ENCODE results near the gene ADAMTS2. TPM values are rescaled to one million over a fixed set of nuclear protein-coding genes. Genes with fewer than 3 reads are reported as not detected.

The ADAMTS2 gene
- total and polyA plus RNA-seq, 3 donors from 2014 or later: 10.9 to 19.8 (median 13.6) TPM

DNA sequence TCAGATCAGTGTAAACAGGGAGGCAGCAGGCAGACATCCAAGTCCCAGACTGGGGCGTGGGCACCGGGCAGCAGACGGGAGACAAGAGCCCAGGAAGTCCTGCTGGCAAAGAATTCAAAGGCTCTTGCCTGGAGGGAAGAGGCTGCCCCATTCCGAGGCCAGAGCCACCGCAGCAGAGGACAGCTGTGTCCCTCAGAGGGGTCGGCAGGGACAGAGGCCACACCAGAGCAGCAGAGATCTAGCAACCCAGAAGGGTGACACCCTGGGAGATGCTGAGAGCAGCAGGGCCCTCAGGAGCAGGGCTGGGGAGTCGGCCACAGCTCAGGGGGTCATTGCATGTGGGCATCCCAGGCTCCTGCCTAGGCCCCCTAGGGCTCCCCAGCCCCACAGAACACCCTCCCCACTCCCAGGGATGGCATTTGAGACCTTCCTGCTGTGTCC, 29.1 kb downstream of the ADAMTS2 start:
- H3K4me1 ChIP-seq: peaks cover 17% of the 10 kb centered on the region
- H3K27ac ChIP-seq: no peak overlapping the region
- no peaks in the 10 kb centered on the region for H3K36me3 ChIP-seq (ENCODE audit: low read depth, missing control alignments)
- no peak for DNase-seq
- 88 to 95% methylated on average over 6 to 7 of the region's 7 CpGs for WGBS, 2 donors
- H3K9me3 ChIP-seq: no peaks in the 10 kb centered on the region
- intact Hi-C loops (cut with DNase I; ENCODE audit: low total_unique reads): no loop called here
- no peak overlapping the region for H3K4me3 ChIP-seq
- no peak for TF ChIP-seq POLR2A (IDR thresholded peaks at IDR 0.05)
- TF ChIP-seq, protein P1, sequence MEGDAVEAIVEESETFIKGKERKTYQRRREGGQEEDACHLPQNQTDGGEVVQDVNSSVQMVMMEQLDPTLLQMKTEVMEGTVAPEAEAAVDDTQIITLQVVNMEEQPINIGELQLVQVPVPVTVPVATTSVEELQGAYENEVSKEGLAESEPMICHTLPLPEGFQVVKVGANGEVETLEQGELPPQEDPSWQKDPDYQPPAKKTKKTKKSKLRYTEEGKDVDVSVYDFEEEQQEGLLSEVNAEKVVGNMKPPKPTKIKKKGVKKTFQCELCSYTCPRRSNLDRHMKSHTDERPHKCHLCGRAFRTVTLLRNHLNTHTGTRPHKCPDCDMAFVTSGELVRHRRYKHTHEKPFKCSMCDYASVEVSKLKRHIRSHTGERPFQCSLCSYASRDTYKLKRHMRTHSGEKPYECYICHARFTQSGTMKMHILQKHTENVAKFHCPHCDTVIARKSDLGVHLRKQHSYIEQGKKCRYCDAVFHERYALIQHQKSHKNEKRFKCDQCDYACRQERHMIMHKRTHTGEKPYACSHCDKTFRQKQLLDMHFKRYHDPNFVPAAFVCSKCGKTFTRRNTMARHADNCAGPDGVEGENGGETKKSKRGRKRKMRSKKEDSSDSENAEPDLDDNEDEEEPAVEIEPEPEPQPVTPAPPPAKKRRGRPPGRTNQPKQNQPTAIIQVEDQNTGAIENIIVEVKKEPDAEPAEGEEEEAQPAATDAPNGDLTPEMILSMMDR (IDR thresholded peaks at IDR 0.05): no peak
- no peaks in the 10 kb centered on the region for H3K27me3 ChIP-seq

DNA sequence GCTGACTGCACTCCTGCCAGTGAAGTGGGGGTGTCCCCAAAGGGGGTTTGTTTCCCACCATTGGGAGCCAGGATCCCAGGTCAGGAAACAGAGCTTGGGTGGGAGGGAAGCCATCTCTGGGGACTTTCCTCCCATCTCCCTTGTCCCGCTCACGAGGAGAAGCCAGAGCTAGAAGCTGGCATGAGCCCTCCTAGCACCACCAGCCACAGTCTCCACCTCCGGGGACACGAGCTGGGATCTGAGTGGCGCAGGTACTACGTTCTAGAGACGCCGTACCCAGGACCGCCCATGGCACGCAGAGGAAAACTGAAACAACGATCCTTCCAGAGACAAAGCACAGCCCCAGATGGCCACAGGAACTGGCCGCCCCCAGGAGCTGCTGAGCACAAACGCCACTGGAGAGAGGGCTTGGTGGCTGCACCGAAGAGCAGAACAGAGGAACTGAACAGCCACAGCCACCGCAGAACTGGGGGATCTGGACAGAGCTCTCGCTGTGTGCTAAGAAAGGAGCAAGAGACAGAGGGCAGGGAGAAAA, 29.8 kb downstream of the ADAMTS2 start:
- intact Hi-C loops (cut with DNase I; ENCODE audit: low total_unique reads): no loop called here
- no peak overlapping the region for H3K27ac ChIP-seq
- 83 to 85% methylated on average over 13 to 16 of the region's 16 CpGs for WGBS, 2 donors
- no peak overlapping the region for H3K4me3 ChIP-seq
- no peaks in the 10 kb centered on the region for H3K9me3 ChIP-seq
- peaks cover 17% of the 10 kb centered on the region for H3K4me1 ChIP-seq
- no peak for DNase-seq
- H3K36me3 ChIP-seq (ENCODE audit: low read depth, missing control alignments): no peaks in the 10 kb centered on the region
- no peaks in the 10 kb centered on the region for H3K27me3 ChIP-seq
- TF ChIP-seq, protein P1 (IDR thresholded peaks at IDR 0.05): no peak
- TF ChIP-seq POLR2A (IDR thresholded peaks at IDR 0.05): no peak

DNA sequence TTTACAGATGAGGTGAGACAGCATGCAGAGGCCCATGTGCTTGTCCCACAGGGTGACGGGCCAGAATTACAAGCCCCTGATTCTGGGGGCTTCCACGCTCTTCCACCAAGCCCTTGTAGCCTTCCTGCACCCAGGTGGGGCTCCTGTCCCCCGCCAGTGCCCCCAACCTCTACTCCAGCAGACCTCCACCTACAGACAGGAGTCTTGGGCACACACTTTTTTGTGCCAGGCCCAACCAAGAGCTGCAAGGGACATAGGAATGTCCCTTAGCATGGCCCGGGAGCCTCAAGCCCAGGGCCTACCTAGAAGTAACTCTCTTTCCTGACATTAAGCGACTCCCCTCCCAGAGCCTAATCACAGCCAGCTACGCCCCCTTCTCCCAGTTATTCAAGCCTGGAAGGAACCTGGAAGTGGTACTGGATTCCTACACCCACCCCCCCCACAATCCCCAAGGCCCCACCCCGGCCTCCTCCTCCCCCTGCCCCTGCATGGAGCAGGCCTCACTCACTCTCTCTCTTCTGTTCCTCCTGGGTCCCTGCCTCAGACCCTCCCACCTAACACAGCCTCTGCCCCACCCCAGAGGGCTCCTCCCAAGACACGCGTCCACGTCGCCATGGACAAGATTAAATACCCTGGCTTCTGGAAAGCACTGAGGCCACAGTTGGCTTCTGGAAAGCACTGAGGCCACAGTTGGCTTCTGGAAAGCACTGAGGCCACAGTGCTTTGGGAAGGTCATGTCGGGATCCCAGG, 30.5 kb downstream of the ADAMTS2 start:
- 70 to 79% methylated on average over 12 of the region's 12 CpGs for WGBS, 2 donors
- no peaks in the 10 kb centered on the region for H3K9me3 ChIP-seq
- H3K27ac ChIP-seq: no peak overlapping the region
- no peak for DNase-seq
- H3K4me3 ChIP-seq: no peak overlapping the region
- intact Hi-C loops (cut with DNase I; ENCODE audit: low total_unique reads): no loop called here
- H3K4me1 ChIP-seq: peaks cover 16% of the 10 kb centered on the region
- no peaks in the 10 kb centered on the region for H3K36me3 ChIP-seq (ENCODE audit: low read depth, missing control alignments)
- TF ChIP-seq POLR2A (IDR thresholded peaks at IDR 0.05): no peak
- TF ChIP-seq, protein P1 (IDR thresholded peaks at IDR 0.05): no peak
- H3K27me3 ChIP-seq: no peaks in the 10 kb centered on the region

DNA sequence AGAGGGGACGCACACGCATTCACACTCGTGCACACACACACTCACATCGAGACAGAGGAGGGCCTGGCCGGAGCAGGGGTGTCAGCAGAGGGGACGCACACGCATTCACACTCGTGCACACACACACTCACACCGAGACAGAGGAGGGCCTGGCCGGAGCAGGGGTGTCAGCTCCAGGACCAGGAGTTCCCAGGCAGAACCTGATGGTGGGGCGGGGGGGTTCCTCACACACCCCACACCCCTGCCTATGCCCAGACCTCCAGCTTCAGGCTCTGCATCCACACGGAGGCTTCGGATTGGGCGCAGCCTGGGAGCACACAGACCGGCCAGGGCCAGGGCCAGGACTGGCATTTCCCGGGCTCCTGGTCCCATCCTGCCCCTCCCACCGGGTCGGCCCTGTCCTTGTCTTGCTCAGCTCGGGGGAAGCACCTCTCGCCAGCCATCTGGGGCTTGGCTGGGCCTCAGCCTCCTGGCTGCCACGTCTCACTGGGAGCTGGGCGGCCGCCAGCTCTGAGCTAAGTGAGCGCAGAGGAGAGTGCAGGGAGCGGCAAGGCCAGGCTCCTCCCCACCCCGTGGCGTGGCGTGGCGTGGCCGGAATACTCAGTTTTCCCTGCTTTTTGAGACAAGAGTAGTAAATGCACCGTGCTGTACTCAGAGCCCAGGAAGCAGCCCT, 31.3 kb downstream of the ADAMTS2 start:
- Histone ChIP-seq H3K4me3 (no peak overlapping the region), H3K27ac (no peak overlapping the region), H3K9me3 (no peaks in the 10 kb centered on the region), H3K36me3 (ENCODE audit: low read depth, missing control alignments) (no peaks in the 10 kb centered on the region), H3K4me1 (peaks cover 15% of the 10 kb centered on the region), H3K27me3 (no peaks in the 10 kb centered on the region)
- intact Hi-C loops (cut with DNase I; ENCODE audit: low total_unique reads): no loop called here
- TF ChIP-seq, protein P1 (IDR thresholded peaks at IDR 0.05): no peak
- no peak for TF ChIP-seq POLR2A (IDR thresholded peaks at IDR 0.05)
- peak; percentile 89 for DNase-seq
- WGBS, 2 donors: 53 to 59% methylated on average over 23 to 26 of the region's 31 CpGs
